ENCODE results near the gene CHD9NB.
A peak's percentile ranks its signal among the peaks of the same experiment; 100 is the strongest.

Gene CHD9NB

GRCh38 chr16:53052519-53053501 lies at the start of gene CHD9NB:
TSS of gene CHD9NB (minus strand) at chr16:53052897. CDS start at chr16:53044158, 8,739 bp downstream.
- DNase-seq (ENCODE audit: low spot score), result no peak

- no peak for DNase-seq (ENCODE audit: low spot score)
Observed at GRCh38 chr16:53100889-53101288, 48.2 kb upstream of the CHD9NB start.

- no peak for DNase-seq (ENCODE audit: low spot score)
Observed at GRCh38 chr16:53100131-53100748, 47.5 kb upstream of the CHD9NB start.

GRCh38 chr16:53099318-53100130 lies 46.8 kb upstream of the CHD9NB start:
- peak; percentile 58 for DNase-seq (ENCODE audit: low spot score)

- DNase-seq (ENCODE audit: low spot score), result no peak
Observed at GRCh38 chr16:53098526-53099317, 46.0 kb upstream of the CHD9NB start.

GRCh38 chr16:53097190-53097589 lies 44.5 kb upstream of the CHD9NB start:
- DNase-seq (ENCODE audit: low spot score), result no peak

GRCh38 chr16:53094013-53094630 lies 41.4 kb upstream of the CHD9NB start:
- DNase-seq (ENCODE audit: low spot score), result no peak

- DNase-seq (ENCODE audit: low spot score), result no peak
Observed at GRCh38 chr16:53093162-53093744, 40.6 kb upstream of the CHD9NB start.

GRCh38 chr16:53092284-53092683 lies 39.6 kb upstream of the CHD9NB start:
- DNase-seq (ENCODE audit: low spot score), result no peak

GRCh38 chr16:53091466-53092211 lies 38.9 kb upstream of the CHD9NB start:
- no peak for DNase-seq (ENCODE audit: low spot score)

GRCh38 chr16:53090591-53091411 lies 38.1 kb upstream of the CHD9NB start:
- DNase-seq (ENCODE audit: low spot score), result no peak

- DNase-seq (ENCODE audit: low spot score), result no peak
Observed at GRCh38 chr16:53090286-53090590, 37.5 kb upstream of the CHD9NB start.

GRCh38 chr16:53089434-53090285 lies 37.0 kb upstream of the CHD9NB start:
- no peak for DNase-seq (ENCODE audit: low spot score)

GRCh38 chr16:53087101-53087500 lies 34.4 kb upstream of the CHD9NB start:
- DNase-seq (ENCODE audit: low spot score), result no peak

- no peak for DNase-seq (ENCODE audit: low spot score)
Observed at GRCh38 chr16:53085931-53086421, 33.3 kb upstream of the CHD9NB start.

GRCh38 chr16:53085369-53085843 lies 32.7 kb upstream of the CHD9NB start:
- no peak for DNase-seq (ENCODE audit: low spot score)

- no peak for DNase-seq (ENCODE audit: low spot score)
Observed at GRCh38 chr16:53084746-53085334, 32.1 kb upstream of the CHD9NB start.

- no peak for DNase-seq (ENCODE audit: low spot score)
Observed at GRCh38 chr16:53084141-53084541, 31.4 kb upstream of the CHD9NB start.
